Erythroblast (primary cell): ENCODE data around the gene PPP1R10.

Experiments used
- DNase-seq, 2 experiments: peaks; one replicate each; lab custom pipeline; 2025; lab: John Stamatoyannopoulos, UW
- GATA1 ChIP-seq: IDR thresholded peaks from 2 replicates; pipeline ENCODE4 v1.6.1; 2011; ENCODE audit warnings: low read depth, mild to moderate bottlenecking, control low read depth, low read length, moderate library complexity
- POLR2A ChIP-seq: IDR thresholded peaks from 2 replicates; pipeline ENCODE4 v1.6.1; 2011; ENCODE audit warnings: mild to moderate bottlenecking, low read length

Gene PPP1R10

GRCh38 chr6:30598912-30599624 is 18.0 kb downstream of the PPP1R10 start:
- DNase-seq: no peak
- TF ChIP-seq GATA1 (no peak), POLR2A (peak; percentile 54)

- DNase-seq: peak; percentile 72 to 86
- peak; percentile 51 for TF ChIP-seq POLR2A
Observed at GRCh38 chr6:30597315-30598144, 19.5 kb downstream of the PPP1R10 start.

GRCh38 chr6:30592287-30592686 is 24.8 kb downstream of the PPP1R10 start:
- no peak for DNase-seq
- TF ChIP-seq GATA1 (no peak), POLR2A (no peak)

GRCh38 chr6:30591008-30591407 is 26.0 kb downstream of the PPP1R10 start:
- DNase-seq: peak; percentile 31 to 53
- TF ChIP-seq GATA1 (no peak), POLR2A (no peak)

GRCh38 chr6:30590509-30590908 is 26.5 kb downstream of the PPP1R10 start:
- TF ChIP-seq GATA1: no peak
- no peak for TF ChIP-seq POLR2A

GRCh38 chr6:30589754-30590358 is 27.2 kb downstream of the PPP1R10 start:
- DNase-seq: no peak
- TF ChIP-seq POLR2A (no peak), GATA1 (no peak)

More at GRCh38 chr6:30590509-30590908, 26.5 kb downstream of the PPP1R10 start:
- DNase-seq: no peak

GRCh38 chr6:30583921-30584320 is 33.1 kb downstream of the PPP1R10 start:
- TF ChIP-seq POLR2A (no peak), GATA1 (no peak)
- no peak for DNase-seq

- no peak for DNase-seq
- TF ChIP-seq GATA1 (no peak), POLR2A (no peak)
Observed at GRCh38 chr6:30578051-30578450, 39.0 kb downstream of the PPP1R10 start.

GRCh38 chr6:30573113-30573512 is 43.9 kb downstream of the PPP1R10 start:
- TF ChIP-seq GATA1 (no peak), POLR2A (no peak)
- DNase-seq: no peak

GRCh38 chr6:30572148-30572547 is 44.9 kb downstream of the PPP1R10 start:
- DNase-seq: no peak
- TF ChIP-seq GATA1 (no peak), POLR2A (no peak)

GRCh38 chr6:30571762-30572082 is 45.3 kb downstream of the PPP1R10 start:
- peak in 1 of 2 experiments; percentile 49 for DNase-seq
- TF ChIP-seq GATA1 (no peak), POLR2A (no peak)

- peak; percentile 98 to 99 for DNase-seq
- peak; percentile 92 for TF ChIP-seq POLR2A
- TF ChIP-seq GATA1: no peak
Observed at GRCh38 chr6:30571075-30571761, 45.8 kb downstream of the PPP1R10 start, which contains the start of gene ABCF1. ABCF1 (plus strand) TSS chr6:30571442; CDS start chr6:30571488, 46 bp downstream.

GRCh38 chr6:30570740-30571074 is 46.3 kb downstream of the PPP1R10 start:
- no peak for DNase-seq
- TF ChIP-seq POLR2A (no peak), GATA1 (no peak)

- TF ChIP-seq GATA1 (no peak), POLR2A (no peak)
- DNase-seq: peak in 1 of 2 experiments; percentile 28
Observed at GRCh38 chr6:30570263-30570662, 46.8 kb downstream of the PPP1R10 start.
